ENCODE data around the gene VEGFD.

GRCh38 chrX:15410430-15410829 is 26.2 kb upstream of the VEGFD start:
- TF ChIP-seq POLR2A (IDR thresholded peaks at IDR 0.05; ENCODE audit: low read length) = no peak
- no peak for TF ChIP-seq CTCF (IDR thresholded peaks at IDR 0.05)
- no peak for TF ChIP-seq JUNB (IDR thresholded peaks at IDR 0.05)
- no peak for TF ChIP-seq ZC3H11A (IDR thresholded peaks at IDR 0.05)
- TF ChIP-seq TP53 (CRISPR knock-in tag; IDR thresholded peaks at IDR 0.05) = no peak
- no peak for TF ChIP-seq ESRRA (IDR thresholded peaks at IDR 0.05; ENCODE audit: borderline replicate concordance, low read length)
- TF ChIP-seq BHLHE40 (IDR thresholded peaks at IDR 0.05; ENCODE audit: low read depth, low read length) = no peak
- no peak for TF ChIP-seq TFCP2L1 (CRISPR knock-in tag; IDR thresholded peaks at IDR 0.05)
- no peak for TF ChIP-seq EP300 (IDR thresholded peaks at IDR 0.05)
- TF ChIP-seq RARB (CRISPR knock-in tag; IDR thresholded peaks at IDR 0.05) = no peak
